ENCODE results near the gene SRBD1.

GRCh38 chr2:45370369-45370768, 240.7 kb downstream of the SRBD1 start:
- TF ChIP-seq EZH2 (IDR thresholded peaks at IDR 0.05; ENCODE audit: borderline replicate concordance, insufficient read depth, low read length, poor library complexity, severe bottlenecking): no peak
- TF ChIP-seq CTCF (IDR thresholded peaks at IDR 0.05; ENCODE audit: poor library complexity, severe bottlenecking): no peak
- TF ChIP-seq TAF1 (IDR thresholded peaks at IDR 0.05; ENCODE audit: low read depth): no peak

Data from neural cell (in vitro differentiated cells).